Activated CD8-positive, alpha-beta memory T cell treated with anti-CD3 and anti-CD28 coated beads, Interleukin-2, amount 50 U/mL, for 48 hours (primary cell): Measurements from ENCODE around the gene RAB11FIP3.

Experiments used
- DNase-seq: peaks from one replicate; pipeline ENCODE4 v3.0.0-alpha.2; 2020

Gene RAB11FIP3

GRCh38 chr16:535446-536405 is 110.3 kb downstream of the RAB11FIP3 start:
- DNase-seq: no peak

GRCh38 chr16:536746-537145 is 111.3 kb downstream of the RAB11FIP3 start:
- DNase-seq: no peak

GRCh38 chr16:537415-538335 is 112.2 kb downstream of the RAB11FIP3 start:
- DNase-seq: no peak

GRCh38 chr16:539901-540530 is 114.6 kb downstream of the RAB11FIP3 start:
- DNase-seq: no peak

- DNase-seq: no peak
Measured at GRCh38 chr16:540645-541340, 115.3 kb downstream of the RAB11FIP3 start.

GRCh38 chr16:543301-544164 is 118.1 kb downstream of the RAB11FIP3 start:
- no peak for DNase-seq

- DNase-seq: no peak
Measured at GRCh38 chr16:544517-544916, 119.1 kb downstream of the RAB11FIP3 start.

GRCh38 chr16:546909-547770 is 121.7 kb downstream of the RAB11FIP3 start:
- peak; percentile 76 for DNase-seq

GRCh38 chr16:548586-548985 is 123.1 kb downstream of the RAB11FIP3 start:
- DNase-seq: no peak

- no peak for DNase-seq
Measured at GRCh38 chr16:549544-550263, 124.3 kb downstream of the RAB11FIP3 start.

- no peak for DNase-seq
Measured at GRCh38 chr16:551210-551609, 125.8 kb downstream of the RAB11FIP3 start.

- DNase-seq: no peak
Measured at GRCh38 chr16:552171-552570, 126.7 kb downstream of the RAB11FIP3 start.

GRCh38 chr16:553601-554296 is 128.3 kb downstream of the RAB11FIP3 start:
- DNase-seq: no peak

GRCh38 chr16:554297-554621 is 128.8 kb downstream of the RAB11FIP3 start:
- no peak for DNase-seq

GRCh38 chr16:554640-555365 is 129.4 kb downstream of the RAB11FIP3 start:
- DNase-seq: no peak

GRCh38 chr16:555528-556473 is 130.4 kb downstream of the RAB11FIP3 start:
- no peak for DNase-seq

GRCh38 chr16:556474-557173 is 131.2 kb downstream of the RAB11FIP3 start:
- DNase-seq: no peak
